HG03103 (cell line): Measurements from ENCODE around the gene GATAD2B.
"Not testable (repeated sequence)": the region's sequence is repeated elsewhere in the genome, so short reads cannot be mapped to it uniquely, and the experiment has no call there.

ENCODE experiments used
- ATAC-seq: cut with Tn5 transposase; IDR thresholded peaks from one replicate; pipeline ENCODE4 v1.9.1; 2021; ENCODE audit warnings: low read depth; ENCODE audit not compliant: unreplicated experiment

The GATAD2B gene

DNA sequence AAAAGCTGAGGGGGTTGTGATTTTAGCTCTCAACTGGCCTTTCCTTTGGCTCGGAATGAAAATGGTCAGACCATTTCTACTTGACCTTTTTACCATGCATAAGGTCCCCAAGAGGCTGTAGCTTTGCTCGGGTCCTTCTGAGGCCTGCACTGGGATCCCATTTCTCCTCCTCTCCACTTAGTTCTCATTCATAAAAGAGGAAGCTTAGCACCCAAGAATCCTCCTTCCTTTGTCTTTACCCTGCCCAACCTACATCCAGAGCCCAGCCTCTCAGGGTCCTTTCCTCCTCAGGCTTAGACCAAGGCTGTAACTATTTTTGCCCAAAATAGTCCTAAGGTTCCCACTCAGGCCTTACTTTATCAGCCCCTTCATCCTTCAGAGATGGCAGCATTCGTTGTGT is 153.6 kb downstream of the GATAD2B start:
- no peak for ATAC-seq

DNA sequence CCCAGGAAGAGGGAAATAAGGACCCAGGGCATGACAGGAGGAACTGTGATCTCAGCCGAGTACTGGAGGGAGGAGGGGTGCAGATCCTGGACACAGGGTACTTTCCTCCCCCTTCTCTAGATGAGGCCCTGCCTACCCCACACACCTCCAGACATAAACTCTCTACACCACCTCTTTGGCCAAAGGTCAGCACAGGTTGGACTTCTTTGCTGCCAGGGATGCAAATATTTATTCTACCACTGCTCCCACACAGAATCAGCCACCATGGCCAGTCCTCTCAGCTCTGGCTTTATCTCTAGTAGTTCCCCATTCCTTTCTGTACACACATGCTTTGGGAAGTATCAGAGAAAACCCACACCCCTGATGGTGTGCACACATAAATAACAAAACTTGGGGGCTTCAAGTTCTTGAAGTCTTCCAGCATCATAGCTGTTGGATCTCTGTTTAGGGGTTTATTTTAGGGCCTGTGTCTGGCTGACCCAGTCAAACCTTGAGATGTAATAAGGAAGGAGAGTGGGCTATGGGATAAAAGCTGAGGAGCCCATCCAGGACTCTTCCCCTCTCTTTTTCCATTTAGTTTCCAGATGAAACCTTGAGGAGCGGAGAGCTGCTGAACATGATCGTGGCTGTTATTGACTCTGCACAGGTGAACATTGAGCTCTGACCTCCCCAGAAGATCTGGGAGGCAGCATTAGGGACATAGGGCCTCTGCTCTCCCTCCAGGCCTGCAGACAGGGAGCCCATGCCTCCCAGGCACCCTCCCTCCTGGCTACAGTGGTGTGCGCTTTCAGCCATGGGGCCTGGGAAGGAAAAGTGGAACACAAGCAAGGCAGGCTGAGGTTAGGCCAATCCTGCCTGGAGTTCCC is 154.2 kb downstream of the GATAD2B start:
- no peak for ATAC-seq

DNA sequence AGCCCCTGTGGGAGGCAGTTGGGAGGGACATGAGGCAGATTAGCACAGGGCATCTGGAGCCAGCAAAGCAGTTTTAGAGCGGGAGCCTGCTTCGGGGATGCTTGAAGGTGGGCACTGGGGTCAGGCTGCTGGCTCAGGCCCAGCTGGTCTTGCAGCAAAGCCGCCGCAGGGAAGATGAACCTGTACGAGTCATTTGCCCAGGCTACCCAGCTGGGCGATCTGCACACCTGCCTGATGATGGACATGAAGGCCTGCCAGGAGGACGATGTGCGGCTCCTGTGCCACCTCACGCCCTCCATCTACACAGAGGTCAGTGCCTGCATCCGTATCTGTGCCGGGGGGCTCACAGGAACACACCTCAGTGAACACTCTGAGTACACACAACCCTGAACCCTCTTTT is 155.3 kb downstream of the GATAD2B start:
- ATAC-seq, result no peak

DNA sequence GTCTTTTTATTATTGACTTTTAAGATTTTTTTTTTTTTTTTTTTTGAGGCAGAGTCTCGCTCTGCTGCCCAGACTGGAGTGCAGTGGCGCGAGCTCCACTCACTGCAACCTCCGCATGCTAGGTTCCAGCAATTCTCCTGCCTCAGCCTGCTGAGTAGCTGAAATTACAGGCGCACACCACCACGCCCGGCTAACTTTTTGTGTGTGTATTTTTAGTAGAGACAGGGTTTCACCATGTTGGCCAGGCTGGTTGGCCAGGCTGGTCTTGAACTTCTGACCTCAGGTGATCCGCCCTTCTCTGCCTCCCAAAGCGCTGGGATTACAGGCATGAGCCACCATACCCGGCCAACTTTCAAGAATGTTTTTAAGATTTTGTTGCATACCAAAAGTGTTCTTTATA is 156.1 kb downstream of the GATAD2B start:
- not testable (repeated sequence) for ATAC-seq

DNA sequence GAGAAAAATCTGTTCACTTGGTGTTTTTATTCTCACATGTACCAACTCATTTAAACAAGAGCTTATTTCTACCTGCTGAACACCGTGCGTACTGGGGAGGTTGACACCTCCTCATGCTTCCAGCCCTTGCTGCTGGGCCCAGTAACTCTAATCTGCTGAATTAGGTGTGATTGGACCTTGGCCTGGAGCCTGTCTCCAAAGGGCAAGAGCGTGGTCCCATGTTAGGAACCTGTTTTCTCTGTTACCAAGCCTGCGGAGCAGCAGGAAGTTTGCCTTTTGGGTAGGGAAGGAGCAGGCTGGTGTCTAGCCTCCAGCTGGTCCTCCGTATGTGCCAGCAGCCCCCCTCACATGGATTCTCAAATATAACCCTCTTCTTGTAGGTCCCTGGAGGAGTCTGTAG is 158.5 kb downstream of the GATAD2B start:
- no peak for ATAC-seq

DNA sequence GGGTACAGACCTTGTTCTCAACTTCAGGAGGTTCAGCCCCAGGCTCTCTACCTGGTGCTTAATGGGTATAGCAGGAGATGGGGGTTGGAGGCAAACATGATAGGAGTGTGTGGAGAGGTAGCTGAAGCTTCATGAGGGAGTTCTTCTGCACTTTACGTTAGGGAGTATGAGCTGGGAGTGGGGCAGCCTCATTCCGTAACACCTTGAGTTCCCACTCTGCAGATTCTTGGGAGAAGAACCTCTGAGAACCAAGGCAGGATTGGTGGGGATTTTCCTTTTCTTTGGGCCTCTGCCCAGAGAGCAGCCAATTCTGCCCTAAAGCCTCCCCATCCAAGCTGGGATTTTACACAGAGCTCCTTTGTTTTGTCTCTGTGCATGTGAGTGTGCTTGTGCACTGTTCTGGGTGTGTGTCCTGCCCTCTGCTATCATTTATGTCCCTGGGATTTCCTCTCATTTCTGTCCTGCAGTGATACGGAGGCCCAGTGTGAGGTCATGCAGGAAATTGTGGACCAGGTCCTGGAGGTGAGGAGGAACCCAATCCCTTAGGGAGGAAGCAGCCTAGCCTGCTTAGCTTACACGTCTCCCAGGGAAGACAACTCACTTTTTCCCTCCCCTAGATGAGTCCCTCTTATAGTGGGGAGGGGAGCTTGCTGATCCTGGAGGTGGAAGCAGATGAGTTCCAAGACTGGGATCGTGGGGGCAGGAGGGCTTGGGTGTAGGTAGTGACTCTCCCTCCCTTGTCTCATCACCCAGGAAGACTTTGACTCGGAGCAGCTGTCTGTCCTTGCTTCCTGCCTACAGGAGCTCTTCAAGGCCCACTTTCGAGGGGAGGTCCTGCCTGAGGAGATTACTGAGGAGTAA is 159.2 kb downstream of the GATAD2B start:
- no peak for ATAC-seq

DNA sequence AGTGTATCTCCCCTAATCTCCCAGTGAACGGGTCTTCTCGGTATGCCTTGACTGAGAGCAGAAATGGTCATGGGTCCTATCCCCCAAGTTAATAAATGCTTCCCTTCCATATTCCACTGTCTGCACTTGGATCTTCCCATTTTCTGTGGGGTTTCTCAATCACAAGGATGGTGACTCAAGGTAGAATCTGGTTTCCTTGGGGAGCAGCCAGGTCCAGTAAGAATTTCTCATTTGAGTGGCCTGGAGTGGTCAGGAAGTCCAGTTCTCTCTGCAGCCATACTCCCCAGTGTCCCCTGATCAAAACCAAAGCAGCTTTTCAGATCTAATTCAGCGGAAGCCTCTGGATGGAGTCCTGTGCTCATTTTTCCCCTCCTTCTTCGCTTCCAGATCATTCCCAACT is 162.3 kb downstream of the GATAD2B start:
- no peak for ATAC-seq
